OCI-LY7 (cell line): ENCODE measurements around the gene ITIH4.

Source experiments
- EZH2phosphoT487 ChIP-seq: fragments of 200-600 bp; sonication (generic); IDR thresholded peaks from 2 replicates; pipeline ENCODE4 v1.6.1; 2018; ENCODE audit warnings: low read depth, borderline replicate concordance, mild to moderate bottlenecking, mixed run types, antibody characterized with exemption, low read length, moderate library complexity, mixed read lengths
- TF ChIP-seq, protein P1 (sequence below): fragments of 200-600 bp; sonication (generic); conservative IDR thresholded peaks from 2 replicates; pipeline ENCODE4 v1.5.1; 2014; ENCODE audit warnings: mild to moderate bottlenecking, antibody characterized with exemption, low read length, moderate library complexity, mixed read lengths

DNA sequence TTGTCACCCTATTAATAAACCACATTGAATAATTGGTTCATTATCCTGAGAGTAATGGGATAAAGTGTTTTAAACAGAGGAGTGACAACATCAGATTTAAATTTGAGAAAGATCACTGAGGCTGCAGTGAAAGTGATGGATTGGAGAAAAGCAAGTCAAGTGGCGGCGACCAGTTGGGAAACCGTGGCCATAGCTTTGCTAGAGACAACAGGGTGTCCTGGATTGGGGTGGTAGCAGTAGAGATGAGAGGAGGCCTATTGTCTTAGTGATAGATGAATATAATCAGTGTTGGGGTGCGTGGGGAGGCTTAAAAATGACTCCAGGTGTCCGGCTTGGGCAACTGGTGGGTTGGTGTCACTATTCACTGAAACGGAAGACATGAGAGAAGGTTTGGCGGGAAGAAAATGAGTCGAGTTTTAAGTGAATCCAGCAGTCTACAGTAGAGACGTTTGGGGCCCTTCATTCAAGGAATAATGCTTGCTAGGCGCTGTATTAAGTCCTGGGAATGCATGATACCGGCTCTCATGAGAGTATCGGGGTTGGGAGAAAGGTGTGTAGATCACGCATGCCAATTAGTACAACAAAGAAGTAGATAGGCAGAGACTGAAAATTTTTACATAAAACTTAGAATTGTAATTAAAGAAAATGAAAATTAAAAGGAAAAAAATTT is 60.6 kb downstream of the ITIH4 start:
- TF ChIP-seq, protein P1, sequence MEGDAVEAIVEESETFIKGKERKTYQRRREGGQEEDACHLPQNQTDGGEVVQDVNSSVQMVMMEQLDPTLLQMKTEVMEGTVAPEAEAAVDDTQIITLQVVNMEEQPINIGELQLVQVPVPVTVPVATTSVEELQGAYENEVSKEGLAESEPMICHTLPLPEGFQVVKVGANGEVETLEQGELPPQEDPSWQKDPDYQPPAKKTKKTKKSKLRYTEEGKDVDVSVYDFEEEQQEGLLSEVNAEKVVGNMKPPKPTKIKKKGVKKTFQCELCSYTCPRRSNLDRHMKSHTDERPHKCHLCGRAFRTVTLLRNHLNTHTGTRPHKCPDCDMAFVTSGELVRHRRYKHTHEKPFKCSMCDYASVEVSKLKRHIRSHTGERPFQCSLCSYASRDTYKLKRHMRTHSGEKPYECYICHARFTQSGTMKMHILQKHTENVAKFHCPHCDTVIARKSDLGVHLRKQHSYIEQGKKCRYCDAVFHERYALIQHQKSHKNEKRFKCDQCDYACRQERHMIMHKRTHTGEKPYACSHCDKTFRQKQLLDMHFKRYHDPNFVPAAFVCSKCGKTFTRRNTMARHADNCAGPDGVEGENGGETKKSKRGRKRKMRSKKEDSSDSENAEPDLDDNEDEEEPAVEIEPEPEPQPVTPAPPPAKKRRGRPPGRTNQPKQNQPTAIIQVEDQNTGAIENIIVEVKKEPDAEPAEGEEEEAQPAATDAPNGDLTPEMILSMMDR: no peak
- no peak for TF ChIP-seq EZH2phosphoT487
